Astrocyte (in vitro differentiated cells and primary cell): Measurements from ENCODE around the gene ZCCHC24. TPM values are rescaled to one million over a fixed set of nuclear protein-coding genes. Genes with fewer than 3 reads are reported as not detected.

Experiments
- DNase-seq: peaks from one replicate; pipeline ENCODE4 v3.0.0-alpha.2; 2010; ENCODE audit warnings: low read depth
- FAIRE-seq: peaks from 2 replicates; lab custom pipeline; 2011; peaks lifted over from hg19 to GRCh38; lab: Jason Lieb, UNC
- H2AFZ ChIP-seq: 2 replicates; pipeline ENCODE4 v1.6.0; 2012; ENCODE audit warnings: low read depth, low read length, inconsistent platforms
- H3K27ac ChIP-seq: 2 replicates; pipeline ENCODE4 v1.5.1; 2011; ENCODE audit warnings: low read depth, low read length, inconsistent platforms
- H3K27me3 ChIP-seq: 2 replicates; pipeline ENCODE4 v1.6.0; 2011; ENCODE audit warnings: low read length, inconsistent platforms; ENCODE audit not compliant: insufficient read depth
- H3K36me3 ChIP-seq: 2 replicates; pipeline ENCODE4 v1.5.1; 2011; ENCODE audit warnings: low read length, inconsistent platforms; ENCODE audit not compliant: insufficient read depth
- H3K4me1 ChIP-seq: 2 replicates; pipeline ENCODE4 v1.5.1; 2011; ENCODE audit warnings: low read length, inconsistent platforms; ENCODE audit not compliant: insufficient read depth
- H3K4me2 ChIP-seq: 2 replicates; pipeline ENCODE4 v1.6.0; 2012; ENCODE audit warnings: low read length, inconsistent platforms
- H3K4me3 ChIP-seq: 2 replicates; pipeline ENCODE4 v1.5.1; 2011; ENCODE audit warnings: low read depth, mild to moderate bottlenecking, low read length, inconsistent platforms; ENCODE audit not compliant: insufficient read depth
- H3K79me2 ChIP-seq: 2 replicates; pipeline ENCODE4 v1.6.0; 2012; ENCODE audit warnings: mild to moderate bottlenecking, low read length, inconsistent platforms; ENCODE audit not compliant: insufficient read depth
- H3K9ac ChIP-seq: 2 replicates; pipeline ENCODE4 v1.6.0; 2012; ENCODE audit warnings: mild to moderate bottlenecking, low read length, inconsistent platforms
- H3K9me3 ChIP-seq: 2 replicates; pipeline ENCODE4 v1.5.1; 2012; ENCODE audit warnings: low read depth, mild to moderate bottlenecking, low read length, inconsistent platforms; ENCODE audit not compliant: insufficient read depth
- H4K20me1 ChIP-seq: 2 replicates; pipeline ENCODE4 v1.6.0; 2012; ENCODE audit warnings: low read length, inconsistent platforms; ENCODE audit not compliant: insufficient read depth
- H3K27ac Mint-ChIP-seq: one replicate; pipeline ENCODE4 v1.8.0; 2021; ENCODE audit warnings: mild to moderate bottlenecking, mixed read lengths; ENCODE audit not compliant: unreplicated experiment
- H3K27me3 Mint-ChIP-seq: one replicate; pipeline ENCODE4 v1.8.0; 2021; ENCODE audit warnings: low read depth, mixed read lengths; ENCODE audit not compliant: unreplicated experiment
- H3K36me3 Mint-ChIP-seq: one replicate; pipeline ENCODE4 v1.8.0; 2021; ENCODE audit warnings: low read depth, mixed read lengths; ENCODE audit not compliant: unreplicated experiment
- H3K4me1 Mint-ChIP-seq: one replicate; pipeline ENCODE4 v1.8.0; 2021; ENCODE audit warnings: low read depth, mixed read lengths; ENCODE audit not compliant: unreplicated experiment
- H3K4me3 Mint-ChIP-seq: one replicate; pipeline ENCODE4 v1.8.0; 2021; ENCODE audit warnings: mild to moderate bottlenecking, moderate library complexity, mixed read lengths; ENCODE audit not compliant: unreplicated experiment
- H3K9me3 Mint-ChIP-seq: one replicate; pipeline ENCODE4 v1.8.0; 2021; ENCODE audit warnings: mild to moderate bottlenecking, mixed read lengths; ENCODE audit not compliant: unreplicated experiment
- CTCF ChIP-seq: IDR thresholded peaks from 2 replicates; pipeline ENCODE4 v1.5.1; 2011; ENCODE audit warnings: low read depth, mild to moderate bottlenecking, inconsistent platforms, low read length, moderate library complexity; ENCODE audit not compliant: insufficient read depth
- EZH2 ChIP-seq: IDR thresholded peaks from 2 replicates; pipeline ENCODE4 v1.6.1; 2012; ENCODE audit warnings: mild to moderate bottlenecking, low read length, inconsistent platforms; ENCODE audit not compliant: insufficient read depth
- total RNA-seq: library from RNA; stranded (reverse); gene quantifications from 2 replicates; pipeline ENCODE4 v1.2.1, GENCODE V29; 2021

ZCCHC24 gene
- total RNA-seq, 1 donor from 2014 or later: 21.4 TPM

- Histone ChIP-seq H3K27ac (no peak overlapping the region), H3K4me1 (peaks cover 51% of the 10 kb centered on the region), H4K20me1 (peaks cover 57% of the 10 kb centered on the region), H3K36me3 (peaks cover 4% of the 10 kb centered on the region), H3K27me3 (no peaks in the 10 kb centered on the region), H3K9me3 (no peaks in the 10 kb centered on the region), H3K9ac (no peak overlapping the region), H3K4me3 (no peak overlapping the region), H3K4me2 (no peak overlapping the region), H2AFZ (no peak overlapping the region), H3K79me2 (peaks cover 24% of the 10 kb centered on the region)
- FAIRE-seq (no peak), DNase-seq (no peak)
- Mint-ChIP-seq H3K4me1 (peaks cover 33% of the 10 kb centered on the region), H3K27me3 (peaks cover 7% of the 10 kb centered on the region), H3K4me3 (no peak overlapping the region), H3K9me3 (no peaks in the 10 kb centered on the region), H3K27ac (no peak overlapping the region), H3K36me3 (peaks cover 16% of the 10 kb centered on the region)
- TF ChIP-seq EZH2 (no peak), CTCF (no peak)
These were observed 40.0 kb downstream of the ZCCHC24 start for GRCh38 chr10:79405221-79405994.

GRCh38 chr10:79404690-79405131 lies 40.7 kb downstream of the ZCCHC24 start:
- peaks cover 10% of the 10 kb centered on the region for H3K36me3 Mint-ChIP-seq
- DNase-seq (no peak), FAIRE-seq (no peak)
- peak overlapping the region; percentile 74 for H3K4me2 ChIP-seq
- H3K79me2 ChIP-seq: peaks cover 20% of the 10 kb centered on the region
- H3K36me3 ChIP-seq: no peaks in the 10 kb centered on the region
- H3K27ac ChIP-seq: no peak overlapping the region
- H3K4me3 ChIP-seq: no peak overlapping the region
- H3K27me3 ChIP-seq: no peaks in the 10 kb centered on the region
- TF ChIP-seq EZH2: no peak
- no peak overlapping the region for H3K4me3 Mint-ChIP-seq
- H2AFZ ChIP-seq: no peak overlapping the region
- H3K9me3 ChIP-seq: no peaks in the 10 kb centered on the region
- peaks cover 3% of the 10 kb centered on the region for H3K27me3 Mint-ChIP-seq
- H3K9me3 Mint-ChIP-seq: no peaks in the 10 kb centered on the region
- H3K27ac Mint-ChIP-seq: no peak overlapping the region
- peaks cover 58% of the 10 kb centered on the region for H3K4me1 ChIP-seq
- H4K20me1 ChIP-seq: peaks cover 57% of the 10 kb centered on the region
- no peak overlapping the region for H3K9ac ChIP-seq
- peaks cover 32% of the 10 kb centered on the region for H3K4me1 Mint-ChIP-seq

GRCh38 chr10:79404231-79404609 lies 41.2 kb downstream of the ZCCHC24 start:
- Histone ChIP-seq H3K36me3 (no peaks in the 10 kb centered on the region), H3K27me3 (no peaks in the 10 kb centered on the region), H3K27ac (peak overlapping the region; percentile 64), H4K20me1 (peaks cover 57% of the 10 kb centered on the region), H3K9me3 (no peaks in the 10 kb centered on the region), H3K9ac (peak overlapping the region; percentile 58), H3K4me2 (peak overlapping the region; percentile 74), H3K4me3 (no peak overlapping the region), H2AFZ (no peak overlapping the region), H3K4me1 (peaks cover 63% of the 10 kb centered on the region), H3K79me2 (peaks cover 18% of the 10 kb centered on the region)
- Mint-ChIP-seq H3K4me3 (no peak overlapping the region), H3K9me3 (no peaks in the 10 kb centered on the region), H3K36me3 (peaks cover 10% of the 10 kb centered on the region), H3K27ac (no peak overlapping the region), H3K4me1 (peaks cover 36% of the 10 kb centered on the region), H3K27me3 (peaks cover 3% of the 10 kb centered on the region)
- TF ChIP-seq CTCF: no peak
- no peak for TF ChIP-seq EZH2
- FAIRE-seq (no peak), DNase-seq (peak; percentile 74)
